ENCODE measurements around the gene PLXNA4.

Gene PLXNA4

GRCh38 chr7:132336797-132337196 is 239.5 kb downstream of the PLXNA4 start:
- DNase-seq (ENCODE audit: low read depth in 4 of 4, low spot score in 1 of 4) = no peak

- no peak for DNase-seq (ENCODE audit: low read depth in 4 of 4, low spot score in 1 of 4)
Observed at GRCh38 chr7:132333301-132333700, 243.0 kb downstream of the PLXNA4 start.

- DNase-seq (ENCODE audit: low read depth in 4 of 4, low spot score in 1 of 4) = no peak
Observed at GRCh38 chr7:132328760-132329159, 247.5 kb downstream of the PLXNA4 start.

GRCh38 chr7:132328047-132328620 is 248.1 kb downstream of the PLXNA4 start:
- no peak for DNase-seq (ENCODE audit: low read depth in 4 of 4, low spot score in 1 of 4)

- DNase-seq (ENCODE audit: low read depth in 4 of 4, low spot score in 1 of 4) = no peak
Observed at GRCh38 chr7:132326878-132327589, 249.2 kb downstream of the PLXNA4 start.

- no peak for DNase-seq (ENCODE audit: low read depth in 4 of 4, low spot score in 1 of 4)
Observed at GRCh38 chr7:132322970-132323369, 253.3 kb downstream of the PLXNA4 start.

- DNase-seq (ENCODE audit: low read depth in 4 of 4, low spot score in 1 of 4) = no peak
Observed at GRCh38 chr7:132321387-132321786, 254.9 kb downstream of the PLXNA4 start.

GRCh38 chr7:132319481-132319880 is 256.8 kb downstream of the PLXNA4 start:
- DNase-seq (ENCODE audit: low read depth in 4 of 4, low spot score in 1 of 4) = no peak

GRCh38 chr7:132318352-132319318 is 257.6 kb downstream of the PLXNA4 start:
- peak; percentile 57 to 73 (median 62) for DNase-seq (ENCODE audit: low read depth in 4 of 4, low spot score in 1 of 4)

GRCh38 chr7:132317701-132318351 is 258.4 kb downstream of the PLXNA4 start:
- no peak for DNase-seq (ENCODE audit: low read depth in 4 of 4, low spot score in 1 of 4)

GRCh38 chr7:132312531-132313055 is 263.7 kb downstream of the PLXNA4 start:
- no peak for DNase-seq (ENCODE audit: low read depth in 4 of 4, low spot score in 1 of 4)

GRCh38 chr7:132311733-132312132 is 264.5 kb downstream of the PLXNA4 start:
- no peak for DNase-seq (ENCODE audit: low read depth in 4 of 4, low spot score in 1 of 4)

- no peak for DNase-seq (ENCODE audit: low read depth in 4 of 4, low spot score in 1 of 4)
Observed at GRCh38 chr7:132309102-132309805, 267.0 kb downstream of the PLXNA4 start.

GRCh38 chr7:132307465-132307864 is 268.8 kb downstream of the PLXNA4 start:
- no peak for DNase-seq (ENCODE audit: low read depth in 4 of 4, low spot score in 1 of 4)

GRCh38 chr7:132300599-132301277 is 275.5 kb downstream of the PLXNA4 start:
- no peak for DNase-seq (ENCODE audit: low read depth in 4 of 4, low spot score in 1 of 4)

GRCh38 chr7:132298790-132299189 is 277.5 kb downstream of the PLXNA4 start:
- no peak for DNase-seq (ENCODE audit: low read depth in 4 of 4, low spot score in 1 of 4)

GRCh38 chr7:132296820-132297219 is 279.4 kb downstream of the PLXNA4 start:
- DNase-seq (ENCODE audit: low read depth in 4 of 4, low spot score in 1 of 4) = no peak

- DNase-seq (ENCODE audit: low read depth in 4 of 4, low spot score in 1 of 4) = no peak
Observed at GRCh38 chr7:132295175-132295574, 281.1 kb downstream of the PLXNA4 start.

- DNase-seq (ENCODE audit: low read depth in 4 of 4, low spot score in 1 of 4) = no peak
Observed at GRCh38 chr7:132292803-132293202, 283.5 kb downstream of the PLXNA4 start.

- DNase-seq (ENCODE audit: low read depth in 4 of 4, low spot score in 1 of 4) = no peak
Observed at GRCh38 chr7:132291481-132291880, 284.8 kb downstream of the PLXNA4 start.

Data from stimulated activated CD4-positive, alpha-beta T cell treated with anti-CD3 and anti-CD28 coated beads, Interleukin-1b, Interleukin-23, amount 100 ng/mL, for 24 hours (primary cell).